ENCODE data around the gene CCP110. TPM values are rescaled to one million over a fixed set of nuclear protein-coding genes. Genes with fewer than 3 reads are reported as not detected.
"Not testable (repeated sequence)": the region's sequence is repeated elsewhere in the genome, so short reads cannot be mapped to it uniquely, and the experiment has no call there.

CCP110 gene
- total RNA-seq, 1 donor from 2014 or later = 25.9 TPM

GRCh38 chr16:19532601-19533000 is 8.9 kb downstream of the CCP110 start:
- H3K4me3 Mint-ChIP-seq (ENCODE audit: low read depth) = no peak overlapping the region
- H3K27me3 Mint-ChIP-seq (ENCODE audit: low read depth) = no peaks in the 10 kb centered on the region
- H3K27ac Mint-ChIP-seq = no peak overlapping the region
- intact Hi-C loops (cut with micrococcal nuclease) = no loop called here
- no peak for DNase-seq (ENCODE audit: low spot score)
- H3K9me3 Mint-ChIP-seq = no peaks in the 10 kb centered on the region
- peaks cover 62% of the 10 kb centered on the region for H3K36me3 Mint-ChIP-seq (ENCODE audit: low read depth)
- H3K4me1 Mint-ChIP-seq (ENCODE audit: low read depth) = peaks cover 12% of the 10 kb centered on the region

- peaks cover 10% of the 10 kb centered on the region for H3K9me3 Mint-ChIP-seq
Observed at GRCh38 chr16:19540241-19540970, 16.7 kb downstream of the CCP110 start.

GRCh38 chr16:19542138-19542821 is 18.5 kb downstream of the CCP110 start:
- peaks cover 13% of the 10 kb centered on the region for H3K4me1 Mint-ChIP-seq (ENCODE audit: low read depth)
- peaks cover 10% of the 10 kb centered on the region for H3K9me3 Mint-ChIP-seq
- no peaks in the 10 kb centered on the region for H3K27me3 Mint-ChIP-seq (ENCODE audit: low read depth)
- no peak for DNase-seq (ENCODE audit: low spot score)
- peak overlapping the region; percentile 58 for H3K27ac Mint-ChIP-seq
- no peak overlapping the region for H3K4me3 Mint-ChIP-seq (ENCODE audit: low read depth)
- intact Hi-C loops (cut with micrococcal nuclease) = no loop called here
- peaks cover 65% of the 10 kb centered on the region for H3K36me3 Mint-ChIP-seq (ENCODE audit: low read depth)

More at GRCh38 chr16:19540241-19540970, 16.7 kb downstream of the CCP110 start:
- Mint-ChIP-seq H3K36me3 (ENCODE audit: low read depth) (peaks cover 70% of the 10 kb centered on the region), H3K4me3 (ENCODE audit: low read depth) (no peak overlapping the region), H3K27ac (no peak overlapping the region), H3K4me1 (ENCODE audit: low read depth) (peaks cover 13% of the 10 kb centered on the region), H3K27me3 (ENCODE audit: low read depth) (no peaks in the 10 kb centered on the region)
- no peak for DNase-seq (ENCODE audit: low spot score)
- intact Hi-C loops (cut with micrococcal nuclease) = no loop called here

GRCh38 chr16:19543278-19543996 is 19.7 kb downstream of the CCP110 start:
- H3K27me3 Mint-ChIP-seq (ENCODE audit: low read depth); H3K4me3 Mint-ChIP-seq (ENCODE audit: low read depth); H3K9me3 Mint-ChIP-seq; DNase-seq (ENCODE audit: low spot score); intact Hi-C loops (cut with micrococcal nuclease); H3K27ac Mint-ChIP-seq: not testable (repeated sequence)
- peaks cover 70% of the 10 kb centered on the region for H3K36me3 Mint-ChIP-seq (ENCODE audit: low read depth)
- H3K4me1 Mint-ChIP-seq (ENCODE audit: low read depth) = peaks cover 14% of the 10 kb centered on the region

GRCh38 chr16:19548144-19548543 is 24.4 kb downstream of the CCP110 start:
- Mint-ChIP-seq H3K36me3 (ENCODE audit: low read depth) (peaks cover 54% of the 10 kb centered on the region), H3K4me3 (ENCODE audit: low read depth) (no peak overlapping the region), H3K4me1 (ENCODE audit: low read depth) (peaks cover 10% of the 10 kb centered on the region), H3K27ac (no peak overlapping the region), H3K27me3 (ENCODE audit: low read depth) (no peaks in the 10 kb centered on the region), H3K9me3 (peaks cover 8% of the 10 kb centered on the region)
- intact Hi-C loops (cut with micrococcal nuclease) = no loop called here
- DNase-seq (ENCODE audit: low spot score) = no peak

DNA sequence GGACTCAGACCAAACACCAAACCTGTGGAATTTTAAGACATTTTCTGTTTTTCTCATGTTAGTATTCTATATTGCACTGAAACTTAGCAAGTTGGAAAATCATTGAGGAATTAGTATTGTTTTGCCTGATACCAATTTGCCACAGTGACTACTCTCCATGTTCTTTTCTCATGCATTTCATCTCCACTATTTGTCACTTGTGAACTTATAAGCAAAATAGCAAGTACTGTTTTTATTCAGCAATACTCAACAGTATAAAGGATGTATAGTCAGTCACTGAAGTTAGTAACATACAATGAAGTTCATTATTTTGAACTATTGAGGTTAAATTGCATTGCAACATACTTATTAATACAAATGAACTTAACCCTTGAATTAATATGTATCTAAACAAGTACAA is 25.9 kb downstream of the CCP110 start:
- H3K4me1 Mint-ChIP-seq (ENCODE audit: low read depth) = peaks cover 2% of the 10 kb centered on the region
- DNase-seq (ENCODE audit: low spot score) = no peak
- H3K36me3 Mint-ChIP-seq (ENCODE audit: low read depth) = peaks cover 41% of the 10 kb centered on the region
- no peaks in the 10 kb centered on the region for H3K27me3 Mint-ChIP-seq (ENCODE audit: low read depth)
- no peaks in the 10 kb centered on the region for H3K9me3 Mint-ChIP-seq
- intact Hi-C loops (cut with micrococcal nuclease) = no loop called here
- no peak overlapping the region for H3K4me3 Mint-ChIP-seq (ENCODE audit: low read depth)
- H3K27ac Mint-ChIP-seq = no peak overlapping the region

DNA sequence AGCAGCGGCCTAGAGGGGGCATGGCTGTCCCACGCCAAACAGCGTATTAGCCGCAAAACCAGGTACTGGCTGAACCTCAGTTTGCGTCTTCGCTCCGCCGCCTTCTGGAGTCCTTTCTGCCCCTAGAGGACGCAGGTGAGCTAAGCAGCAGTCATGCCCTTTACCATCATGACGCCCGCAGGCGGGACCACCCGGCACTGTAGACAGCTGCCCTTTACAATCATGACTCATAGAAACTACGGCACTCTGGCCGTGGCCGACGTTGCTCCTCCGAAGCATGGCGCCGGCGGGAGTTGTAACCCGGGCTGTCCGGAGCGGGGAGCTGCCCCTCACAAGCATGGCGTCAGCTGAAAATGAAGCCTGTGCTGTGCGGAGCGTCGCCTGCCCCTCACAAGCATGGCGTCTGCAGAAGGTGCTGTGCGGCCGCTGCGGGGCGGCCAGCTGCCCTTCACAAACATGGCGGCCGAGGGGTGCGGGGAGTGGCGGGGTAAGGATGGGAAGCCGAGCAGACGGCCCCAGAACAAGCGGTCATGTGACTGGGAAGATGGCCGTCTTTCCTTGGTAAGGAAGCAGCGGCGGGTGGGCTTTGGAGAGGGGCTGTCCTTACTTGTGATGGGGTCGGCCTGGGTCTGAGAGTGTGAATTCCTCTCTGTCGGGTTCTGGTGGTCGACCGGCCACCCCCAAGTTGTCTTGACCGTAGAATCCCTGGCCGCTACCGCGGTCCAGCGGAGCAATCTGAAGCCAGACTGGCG is 31.6 kb downstream of the CCP110 start, which contains the start of gene VPS35L:
VPS35L (plus strand) TSS at position 518 of the 752 bp plus-strand sequence; CDS start at position 545, 27 bp downstream.
- peaks cover 14% of the 10 kb centered on the region for H3K4me1 Mint-ChIP-seq (ENCODE audit: low read depth)
- peak within 1 kb of the TSS; percentile 91 for H3K4me3 Mint-ChIP-seq (ENCODE audit: low read depth)
- intact Hi-C loops (cut with micrococcal nuclease) = loop anchor here (1.0 kb wide), 4 partner anchors 32 to 488 kb away; partner anchors contain the start of genes CCP110, COQ7, IQCK and KNOP1
- H3K36me3 Mint-ChIP-seq (ENCODE audit: low read depth) = peaks cover 12% of the 10 kb centered on the region
- no peaks in the 10 kb centered on the region for H3K9me3 Mint-ChIP-seq
- no peaks in the 10 kb centered on the region for H3K27me3 Mint-ChIP-seq (ENCODE audit: low read depth)
- DNase-seq (ENCODE audit: low spot score) = peak; percentile 95
- peak within 1 kb of the TSS; percentile 88 for H3K27ac Mint-ChIP-seq

GRCh38 chr16:19555938-19556771 is 32.4 kb downstream of the CCP110 start:
- peak overlapping the region; percentile 88 for H3K27ac Mint-ChIP-seq
- peaks cover 8% of the 10 kb centered on the region for H3K36me3 Mint-ChIP-seq (ENCODE audit: low read depth)
- no peaks in the 10 kb centered on the region for H3K27me3 Mint-ChIP-seq (ENCODE audit: low read depth)
- intact Hi-C loops (cut with micrococcal nuclease) = loop anchor here (1.0 kb wide), 4 partner anchors 33 to 489 kb away; partner anchors contain the start of genes CCP110, COQ7, IQCK and KNOP1
- peak; percentile 19 for DNase-seq (ENCODE audit: low spot score)
- H3K4me1 Mint-ChIP-seq (ENCODE audit: low read depth) = peaks cover 14% of the 10 kb centered on the region
- no peaks in the 10 kb centered on the region for H3K9me3 Mint-ChIP-seq
- H3K4me3 Mint-ChIP-seq (ENCODE audit: low read depth) = peak overlapping the region; percentile 91

DNA sequence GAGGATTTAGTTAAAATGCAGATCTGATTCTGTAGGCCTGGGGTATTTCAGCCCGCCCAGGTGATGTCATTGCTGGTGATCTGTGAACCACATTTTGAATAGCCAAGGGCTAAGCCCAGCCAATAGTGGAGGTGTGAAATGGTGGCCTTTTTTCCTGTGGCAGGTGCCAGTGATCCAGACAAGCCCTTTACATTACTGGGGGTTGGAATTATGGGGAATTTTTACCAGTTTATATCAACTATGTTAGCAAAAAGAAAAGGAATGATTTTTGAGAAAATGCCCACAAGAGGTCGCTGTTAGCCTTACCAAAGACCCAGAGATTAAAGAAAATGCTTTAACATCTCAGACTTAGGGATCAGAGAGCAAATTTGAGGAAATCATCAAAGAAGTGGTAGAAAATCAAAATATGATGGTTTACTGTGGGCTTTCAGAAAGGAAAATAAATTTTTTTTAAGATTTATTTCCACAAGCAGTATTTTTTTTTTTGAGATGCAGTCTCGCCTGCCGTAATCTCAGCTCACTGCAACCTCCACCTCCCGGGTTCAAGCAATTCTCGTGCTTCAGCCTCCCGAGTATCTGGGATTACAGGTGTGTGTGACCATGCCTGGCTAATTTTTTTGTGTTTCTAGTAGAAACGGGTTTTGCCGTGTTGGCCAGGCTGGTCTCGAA is 35.6 kb downstream of the CCP110 start:
- Mint-ChIP-seq H3K27ac (no peak overlapping the region), H3K4me3 (ENCODE audit: low read depth) (no peak overlapping the region), H3K9me3 (peaks cover 6% of the 10 kb centered on the region), H3K27me3 (ENCODE audit: low read depth) (no peaks in the 10 kb centered on the region), H3K36me3 (ENCODE audit: low read depth) (peaks cover 6% of the 10 kb centered on the region), H3K4me1 (ENCODE audit: low read depth) (peaks cover 14% of the 10 kb centered on the region)
- no peak for DNase-seq (ENCODE audit: low spot score)
- intact Hi-C loops (cut with micrococcal nuclease) = loop anchor here (1.0 kb wide), 1 partner anchor 327 kb away; no protein-coding TSS in a partner anchor

DNA sequence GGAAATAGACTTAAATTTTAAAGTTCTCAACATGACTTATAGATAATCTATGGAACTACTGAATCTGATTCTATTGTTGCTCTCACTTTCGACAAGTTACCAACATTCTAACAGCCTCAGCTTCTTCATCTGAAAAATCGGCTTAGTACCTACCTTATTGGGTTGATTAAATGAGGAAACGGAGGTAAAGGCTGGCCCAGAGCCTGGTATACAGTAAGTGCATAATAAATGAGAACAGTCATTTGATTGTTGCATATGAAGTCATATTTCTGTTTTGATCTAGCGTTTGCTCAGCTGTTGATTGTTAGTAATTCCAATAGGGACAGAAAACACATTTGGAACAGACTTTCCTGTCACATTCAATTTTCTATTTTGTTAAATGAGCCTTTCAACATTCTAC is 36.3 kb downstream of the CCP110 start:
- H3K36me3 Mint-ChIP-seq (ENCODE audit: low read depth) = peaks cover 12% of the 10 kb centered on the region
- no peak overlapping the region for H3K4me3 Mint-ChIP-seq (ENCODE audit: low read depth)
- intact Hi-C loops (cut with micrococcal nuclease) = no loop called here
- peaks cover 6% of the 10 kb centered on the region for H3K9me3 Mint-ChIP-seq
- H3K27me3 Mint-ChIP-seq (ENCODE audit: low read depth) = no peaks in the 10 kb centered on the region
- peaks cover 14% of the 10 kb centered on the region for H3K4me1 Mint-ChIP-seq (ENCODE audit: low read depth)
- no peak overlapping the region for H3K27ac Mint-ChIP-seq
- no peak for DNase-seq (ENCODE audit: low spot score)

DNA sequence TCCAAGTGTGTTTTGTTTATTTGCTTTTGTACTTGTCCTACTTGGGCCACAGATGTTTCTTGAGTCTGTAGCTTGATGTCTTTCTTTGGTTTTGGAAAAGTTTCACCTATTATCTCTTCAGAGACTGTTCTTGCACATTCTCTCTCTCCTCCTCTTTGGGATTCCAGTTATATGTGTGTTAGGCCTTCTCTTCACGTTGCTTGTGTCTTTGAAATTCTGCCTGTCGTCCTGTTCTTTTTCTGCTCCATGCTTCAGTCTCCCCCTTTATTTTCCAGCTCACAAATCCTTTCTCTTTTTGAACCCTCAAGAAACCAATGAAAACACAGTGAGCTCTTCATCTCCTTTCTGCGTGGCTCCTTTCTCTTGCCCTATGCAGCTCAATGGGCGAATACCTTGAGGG is 39.6 kb downstream of the CCP110 start:
- Mint-ChIP-seq H3K9me3 (peaks cover 6% of the 10 kb centered on the region), H3K4me1 (ENCODE audit: low read depth) (peaks cover 4% of the 10 kb centered on the region), H3K27ac (no peak overlapping the region), H3K4me3 (ENCODE audit: low read depth) (no peak overlapping the region), H3K36me3 (ENCODE audit: low read depth) (peaks cover 20% of the 10 kb centered on the region), H3K27me3 (ENCODE audit: low read depth) (no peaks in the 10 kb centered on the region)
- no peak for DNase-seq (ENCODE audit: low spot score)
- intact Hi-C loops (cut with micrococcal nuclease) = no loop called here
